Activated naive CD4-positive, alpha-beta T cell treated with anti-CD3 and anti-CD28 coated beads for 36 hours (primary cell): ENCODE measurements around the gene SCRN1. TPM values are rescaled to one million over a fixed set of nuclear protein-coding genes. Genes with fewer than 3 reads are reported as not detected.

Experiments used
- CTCF ChIA-PET: fragments of 350-600 bp; sonication (Branson Sonifier 250); formaldehyde crosslinking; loops from one replicate; lab custom pipeline; 2021; ENCODE audit warnings: antibody characterized with exemption; lab: Charles Lee
- DNase-seq: peaks from one replicate; pipeline ENCODE4 v3.0.0-alpha.2; 2020
- H3K27ac Mint-ChIP-seq: one replicate; pipeline ENCODE4 v1.8.0; 2021; ENCODE audit warnings: mild to moderate bottlenecking, mixed read lengths
- H3K27me3 Mint-ChIP-seq: one replicate; pipeline ENCODE4 v1.8.0; 2021; ENCODE audit warnings: low read depth, mixed read lengths
- H3K36me3 Mint-ChIP-seq: one replicate; pipeline ENCODE4 v1.8.0; 2021; ENCODE audit warnings: low read depth, mixed read lengths
- H3K4me1 Mint-ChIP-seq: one replicate; pipeline ENCODE4 v1.8.0; 2021; ENCODE audit warnings: low read depth, mixed read lengths
- H3K4me3 Mint-ChIP-seq: one replicate; pipeline ENCODE4 v1.8.0; 2021; ENCODE audit warnings: mild to moderate bottlenecking, moderate library complexity, mixed read lengths
- H3K9me3 Mint-ChIP-seq: one replicate; pipeline ENCODE4 v1.8.0; 2021; ENCODE audit warnings: mixed read lengths
- intact Hi-C: fragments of 100-400 bp; cut with micrococcal nuclease; formaldehyde crosslinking; loops from one replicate; pipeline ENCODE4 v1.15.1; 2023
- total RNA-seq, 2 experiments: library from RNA; stranded (reverse); gene quantifications; one replicate each; pipeline ENCODE4 v1.2.3, GENCODE V29; 2021

SCRN1 gene
- total RNA-seq, 2 experiments from 2014 or later: 1.6 to 2.4 TPM

DNA sequence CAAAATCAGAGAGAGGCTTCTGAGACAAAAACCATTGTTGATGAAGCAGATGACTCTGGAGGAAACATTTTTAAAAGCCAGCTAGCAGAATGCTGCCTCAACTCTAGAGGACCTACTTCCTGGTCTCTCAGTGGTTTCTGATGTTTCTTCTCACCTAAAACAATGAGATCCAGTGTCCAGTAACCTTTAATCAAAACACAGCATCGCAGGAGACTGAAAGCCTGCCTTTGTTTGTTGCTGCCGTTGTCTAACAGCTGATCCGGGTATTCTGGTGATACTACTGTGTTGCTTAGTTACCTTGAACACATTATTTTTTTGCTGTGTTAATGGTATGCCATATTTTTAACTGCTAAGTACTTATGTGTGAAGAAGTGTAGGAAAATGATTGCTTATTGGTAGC, 112.4 kb downstream of the SCRN1 start:
- no peak overlapping the region for H3K27ac Mint-ChIP-seq
- H3K27me3 Mint-ChIP-seq: peaks cover 7% of the 10 kb centered on the region
- H3K9me3 Mint-ChIP-seq: no peaks in the 10 kb centered on the region
- DNase-seq: no peak
- no peaks in the 10 kb centered on the region for H3K36me3 Mint-ChIP-seq
- peaks cover 2% of the 10 kb centered on the region for H3K4me1 Mint-ChIP-seq
- CTCF ChIA-PET: interaction anchor here (1.4 kb wide), 1 partner anchor 32 kb away, joined by 4 read pairs; no protein-coding TSS in a partner anchor
- no peak overlapping the region for H3K4me3 Mint-ChIP-seq
- intact Hi-C loops: loop anchor here (5.0 kb wide), 1 partner anchor 535 kb away; no protein-coding TSS in a partner anchor

DNA sequence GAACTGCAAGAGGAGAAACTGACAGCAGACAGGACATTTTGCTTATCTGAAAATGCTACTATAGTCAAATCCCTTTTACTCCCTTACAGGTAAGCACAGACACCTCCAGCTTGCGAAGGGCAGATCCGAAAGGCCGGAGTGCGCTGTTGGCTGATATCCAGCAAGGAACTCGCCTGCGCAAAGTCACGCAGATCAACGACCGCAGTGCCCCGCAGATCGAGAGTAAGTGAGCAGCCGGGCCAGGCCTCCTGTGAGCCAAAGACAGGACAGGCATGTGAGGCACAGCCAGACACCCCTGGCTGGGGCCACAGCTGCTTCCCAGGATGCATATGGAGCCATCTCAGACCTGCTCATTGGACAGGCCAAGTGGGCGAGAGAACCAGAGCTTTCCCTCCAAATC, 113.9 kb downstream of the SCRN1 start:
- Mint-ChIP-seq H3K27ac (no peak overlapping the region), H3K36me3 (no peaks in the 10 kb centered on the region), H3K4me3 (no peak overlapping the region), H3K4me1 (peaks cover 2% of the 10 kb centered on the region), H3K27me3 (peaks cover 11% of the 10 kb centered on the region), H3K9me3 (no peaks in the 10 kb centered on the region)
- intact Hi-C loops: loop anchor here (5.0 kb wide), 1 partner anchor 537 kb away; no protein-coding TSS in a partner anchor
- no peak for DNase-seq
- CTCF ChIA-PET: interaction anchor here (0.6 kb wide), 1 partner anchor 28 kb away, joined by 3 read pairs; no protein-coding TSS in a partner anchor

DNA sequence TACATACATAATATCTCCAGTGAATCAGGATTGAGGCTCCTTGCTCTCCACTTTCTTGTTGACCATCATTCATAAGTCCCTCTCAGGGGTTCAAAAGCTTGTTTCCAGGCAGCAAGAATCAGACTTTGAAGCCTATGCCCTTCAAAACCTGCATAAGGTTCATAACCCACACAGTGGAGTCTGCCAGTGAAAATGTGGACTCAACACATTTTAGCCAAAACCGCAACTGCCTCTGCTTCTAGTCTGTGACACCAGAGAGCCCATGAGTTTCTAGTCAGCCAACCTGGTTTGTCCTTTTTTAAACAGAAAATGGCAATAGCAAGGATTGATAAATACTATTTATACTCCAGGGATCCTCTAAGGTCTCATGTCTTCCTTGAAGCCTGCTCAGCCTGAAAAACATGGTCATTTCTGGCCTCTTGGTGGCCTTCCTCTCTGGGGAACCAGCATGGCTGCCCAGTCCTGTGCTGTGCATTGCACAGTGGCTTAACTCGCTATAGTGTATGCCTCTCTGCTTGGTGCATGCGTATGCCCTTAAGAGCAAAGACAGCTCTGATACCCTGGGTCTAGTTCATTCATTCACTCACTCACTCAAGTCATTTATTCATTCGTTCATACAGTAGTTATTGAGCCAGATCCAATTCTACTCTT, 115.8 kb downstream of the SCRN1 start:
- CTCF ChIA-PET: interaction anchor here (0.9 kb wide), 1 partner anchor 80 kb away, joined by 3 read pairs; no protein-coding TSS in a partner anchor
- H3K9me3 Mint-ChIP-seq: no peaks in the 10 kb centered on the region

DNA sequence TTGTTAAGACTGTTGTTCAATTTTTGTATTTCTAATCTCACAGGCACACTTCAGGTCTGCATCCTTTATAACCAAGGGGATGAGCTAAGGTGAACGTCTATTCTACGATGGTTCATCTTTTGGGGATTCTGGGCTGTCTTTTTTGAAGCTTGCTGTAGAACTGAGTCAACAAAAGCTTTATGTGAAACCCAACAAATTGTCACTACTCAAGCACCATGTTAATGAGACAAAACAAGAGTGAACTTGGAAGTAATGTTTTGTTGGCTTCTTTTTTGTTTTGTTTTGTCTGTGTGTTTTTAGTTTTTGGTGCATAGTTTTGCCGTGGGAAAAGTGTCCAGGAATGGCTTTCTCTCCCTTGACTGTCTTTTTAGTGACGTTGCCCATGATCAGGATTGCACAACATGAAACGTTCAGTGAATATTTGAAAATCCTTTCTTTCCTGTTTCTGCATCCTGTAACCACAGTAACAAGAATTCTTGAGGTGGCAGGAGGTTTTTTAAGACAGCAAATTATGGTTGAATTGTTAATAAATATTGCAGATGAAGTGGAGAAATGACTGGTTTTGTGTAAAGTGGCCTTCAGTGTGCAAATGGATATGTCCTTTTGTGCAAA, 117.7 kb downstream of the SCRN1 start:
- CTCF ChIA-PET: no interaction called here
- Mint-ChIP-seq H3K9me3 (no peaks in the 10 kb centered on the region), H3K4me1 (no peaks in the 10 kb centered on the region), H3K4me3 (no peak overlapping the region), H3K36me3 (no peaks in the 10 kb centered on the region), H3K27ac (no peak overlapping the region), H3K27me3 (peaks cover 15% of the 10 kb centered on the region)
- intact Hi-C loops: no loop called here
- DNase-seq: no peak

More for the DNA sequence above, 115.8 kb downstream of the SCRN1 start:
- H3K27ac Mint-ChIP-seq: no peak overlapping the region
- no peaks in the 10 kb centered on the region for H3K36me3 Mint-ChIP-seq
- no peak overlapping the region for H3K4me3 Mint-ChIP-seq
- DNase-seq: no peak
- H3K4me1 Mint-ChIP-seq: peaks cover 2% of the 10 kb centered on the region
- H3K27me3 Mint-ChIP-seq: peaks cover 17% of the 10 kb centered on the region
- intact Hi-C loops: no loop called here

Other genes starting within 250 kb of the SCRN1 start
- not detected for gene WIPF3, start 183.3 kb downstream of the SCRN1 start, total RNA-seq
- gene FKBP14, start 36.9 kb upstream of the SCRN1 start, total RNA-seq: 1 to 10 TPM; 4.7 to 5.2 TPM
- 10 to 100 TPM in 1 of 2 experiments, 1 to 10 TPM in 1; 8.7 to 10.1 TPM for gene PLEKHA8, start 38.6 kb upstream of the SCRN1 start, total RNA-seq
- 1 to 10 TPM; 5.1 to 6.3 TPM for gene MTURN, start 145.2 kb upstream of the SCRN1 start, total RNA-seq